ENCODE measurements around the gene ARIH2.

GRCh38 chr3:48926425-48927392, 8.1 kb downstream of the ARIH2 start:
- TF ChIP-seq CTCF (conservative IDR thresholded peaks at IDR 0.05; ENCODE audit: low read depth, low read length) (no peak), EZH2 (IDR thresholded peaks at IDR 0.05; ENCODE audit: borderline replicate concordance, low read depth, low read length, poor library complexity, severe bottlenecking) (no peak)
